ENCODE data around the gene MLYCD.

The MLYCD gene

GRCh38 chr16:83906683-83907082 lies 7.8 kb downstream of the MLYCD start:
- H3K27ac ChIP-seq (ENCODE audit: low read depth, low read length), result no peak overlapping the region
- H3K4me2 ChIP-seq (ENCODE audit: low read length), result no peak overlapping the region
- H3K27me3 ChIP-seq (ENCODE audit: control insufficient read depth, low read length), result no peaks in the 10 kb centered on the region
- H3K4me3 ChIP-seq (ENCODE audit: low read length), result no peak overlapping the region
- no peaks in the 10 kb centered on the region for H3K4me1 ChIP-seq (ENCODE audit: control insufficient read depth, low read length)
- H3K9me2 ChIP-seq (replicated peaks; ENCODE audit: control insufficient read depth, low read length), result no peaks in the 10 kb centered on the region
- H3K9me3 ChIP-seq (ENCODE audit: control insufficient read depth, insufficient read depth, low read length), result no peaks in the 10 kb centered on the region
- H3K36me3 ChIP-seq (ENCODE audit: control insufficient read depth, low read length), result no peaks in the 10 kb centered on the region; the same call in 1 of the 2 replicates
- H3F3A ChIP-seq (ENCODE audit: control insufficient read depth, insufficient read depth), result no peaks in the 10 kb centered on the region
- no peaks in the 10 kb centered on the region for H3K79me2 ChIP-seq (ENCODE audit: control insufficient read depth, low read length)
- 0 out of 2 replicates have a peak, but pooled peaks cover 3% of the 10 kb centered on the region for H4K20me1 ChIP-seq (ENCODE audit: control insufficient read depth, insufficient read depth, low read depth, low read length)
- no peak for TF ChIP-seq EZH2phosphoT487 (IDR thresholded peaks at IDR 0.05; ENCODE audit: borderline replicate concordance, low read length)
- TF ChIP-seq, protein P1, sequence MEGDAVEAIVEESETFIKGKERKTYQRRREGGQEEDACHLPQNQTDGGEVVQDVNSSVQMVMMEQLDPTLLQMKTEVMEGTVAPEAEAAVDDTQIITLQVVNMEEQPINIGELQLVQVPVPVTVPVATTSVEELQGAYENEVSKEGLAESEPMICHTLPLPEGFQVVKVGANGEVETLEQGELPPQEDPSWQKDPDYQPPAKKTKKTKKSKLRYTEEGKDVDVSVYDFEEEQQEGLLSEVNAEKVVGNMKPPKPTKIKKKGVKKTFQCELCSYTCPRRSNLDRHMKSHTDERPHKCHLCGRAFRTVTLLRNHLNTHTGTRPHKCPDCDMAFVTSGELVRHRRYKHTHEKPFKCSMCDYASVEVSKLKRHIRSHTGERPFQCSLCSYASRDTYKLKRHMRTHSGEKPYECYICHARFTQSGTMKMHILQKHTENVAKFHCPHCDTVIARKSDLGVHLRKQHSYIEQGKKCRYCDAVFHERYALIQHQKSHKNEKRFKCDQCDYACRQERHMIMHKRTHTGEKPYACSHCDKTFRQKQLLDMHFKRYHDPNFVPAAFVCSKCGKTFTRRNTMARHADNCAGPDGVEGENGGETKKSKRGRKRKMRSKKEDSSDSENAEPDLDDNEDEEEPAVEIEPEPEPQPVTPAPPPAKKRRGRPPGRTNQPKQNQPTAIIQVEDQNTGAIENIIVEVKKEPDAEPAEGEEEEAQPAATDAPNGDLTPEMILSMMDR (IDR thresholded peaks at IDR 0.05; ENCODE audit: low read depth, low read length, poor library complexity, severe bottlenecking), result no peak

DNA sequence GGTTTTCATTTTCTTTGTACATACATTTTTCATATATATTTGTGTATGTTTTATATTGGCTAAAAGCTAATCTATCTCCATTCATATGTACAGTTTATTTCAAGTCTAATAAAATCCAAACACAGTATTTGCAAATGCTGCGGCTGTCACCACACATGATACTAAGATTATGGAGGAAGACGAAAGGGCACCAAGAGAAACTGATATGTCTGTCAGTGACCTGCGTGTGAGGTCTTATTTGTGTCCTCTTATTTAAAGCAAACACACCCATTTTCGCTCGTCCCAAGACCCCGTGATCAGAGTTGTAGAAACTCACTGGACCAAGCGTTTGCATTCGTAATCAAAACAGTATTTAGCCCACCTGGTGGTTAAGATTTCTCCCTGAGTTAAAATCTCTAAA lies 8.2 kb downstream of the MLYCD start:
- Histone ChIP-seq H3K4me2 (ENCODE audit: low read length) (no peak overlapping the region), H3K4me3 (ENCODE audit: low read length) (no peak overlapping the region), H3K79me2 (ENCODE audit: control insufficient read depth, low read length) (no peaks in the 10 kb centered on the region), H3K36me3 (ENCODE audit: control insufficient read depth, low read length) (no peaks in the 10 kb centered on the region; the same call in 1 of the 2 replicates), H3K27ac (ENCODE audit: low read depth, low read length) (no peak overlapping the region), H3K9me3 (ENCODE audit: control insufficient read depth, insufficient read depth, low read length) (no peaks in the 10 kb centered on the region), H3K27me3 (ENCODE audit: control insufficient read depth, low read length) (no peaks in the 10 kb centered on the region), H4K20me1 (ENCODE audit: control insufficient read depth, insufficient read depth, low read depth, low read length) (0 out of 2 replicates have a peak, but pooled peaks cover 3% of the 10 kb centered on the region), H3F3A (ENCODE audit: control insufficient read depth, insufficient read depth) (no peaks in the 10 kb centered on the region), H3K4me1 (ENCODE audit: control insufficient read depth, low read length) (no peaks in the 10 kb centered on the region), H3K9me2 (replicated peaks; ENCODE audit: control insufficient read depth, low read length) (no peaks in the 10 kb centered on the region)
- TF ChIP-seq, protein P1 (IDR thresholded peaks at IDR 0.05; ENCODE audit: low read depth, low read length, poor library complexity, severe bottlenecking), result no peak
- TF ChIP-seq EZH2phosphoT487 (IDR thresholded peaks at IDR 0.05; ENCODE audit: borderline replicate concordance, low read length), result no peak

DNA sequence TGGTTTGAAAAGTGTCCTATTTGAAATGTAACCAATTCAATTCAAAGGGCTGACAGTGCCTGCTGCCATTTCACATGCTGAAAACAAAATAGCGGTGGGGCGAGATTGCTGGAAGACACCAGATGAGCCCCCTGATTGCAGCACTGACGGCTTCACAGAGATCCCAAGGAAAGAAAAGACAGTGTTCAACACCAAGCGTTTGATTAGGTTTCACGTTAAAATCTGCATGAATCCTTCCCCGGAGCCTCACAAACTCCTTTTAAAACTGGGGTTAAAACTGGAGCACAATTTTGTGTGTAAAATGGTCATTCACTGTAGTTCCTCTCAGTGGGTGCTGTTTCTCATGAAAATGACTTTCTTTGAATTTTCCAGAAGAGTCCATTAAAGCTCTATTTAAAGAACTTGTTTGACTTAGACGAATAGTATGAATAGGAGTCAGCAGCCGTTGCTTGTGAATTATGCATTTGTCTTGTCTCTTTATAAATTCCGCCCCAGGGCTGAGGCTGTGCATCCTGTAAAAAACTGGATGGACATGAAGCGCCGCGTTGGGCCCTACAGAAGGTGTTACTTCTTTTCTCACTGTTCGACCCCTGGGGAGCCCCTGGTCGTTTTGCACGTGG lies 8.8 kb downstream of the MLYCD start:
- no peaks in the 10 kb centered on the region for H3K27me3 ChIP-seq (ENCODE audit: control insufficient read depth, low read length)
- H3F3A ChIP-seq (ENCODE audit: control insufficient read depth, insufficient read depth), result no peaks in the 10 kb centered on the region
- 0 out of 2 replicates have a peak, but pooled peaks cover 3% of the 10 kb centered on the region for H4K20me1 ChIP-seq (ENCODE audit: control insufficient read depth, insufficient read depth, low read depth, low read length)
- H3K4me3 ChIP-seq (ENCODE audit: low read length), result no peak overlapping the region
- no peaks in the 10 kb centered on the region for H3K9me3 ChIP-seq (ENCODE audit: control insufficient read depth, insufficient read depth, low read length)
- no peak for TF ChIP-seq EZH2phosphoT487 (IDR thresholded peaks at IDR 0.05; ENCODE audit: borderline replicate concordance, low read length)
- TF ChIP-seq, protein P1 (IDR thresholded peaks at IDR 0.05; ENCODE audit: low read depth, low read length, poor library complexity, severe bottlenecking), result no peak
- no peaks in the 10 kb centered on the region for H3K4me1 ChIP-seq (ENCODE audit: control insufficient read depth, low read length)
- no peaks in the 10 kb centered on the region; the same call in 1 of the 2 replicates for H3K36me3 ChIP-seq (ENCODE audit: control insufficient read depth, low read length)
- H3K27ac ChIP-seq (ENCODE audit: low read depth, low read length), result no peak overlapping the region
- no peak overlapping the region for H3K4me2 ChIP-seq (ENCODE audit: low read length)
- H3K9me2 ChIP-seq (replicated peaks; ENCODE audit: control insufficient read depth, low read length), result no peaks in the 10 kb centered on the region
- no peaks in the 10 kb centered on the region for H3K79me2 ChIP-seq (ENCODE audit: control insufficient read depth, low read length)

Measured in DOHH2 (cell line).